ENCODE results near the gene LAMA4.

Gene LAMA4, protein sequence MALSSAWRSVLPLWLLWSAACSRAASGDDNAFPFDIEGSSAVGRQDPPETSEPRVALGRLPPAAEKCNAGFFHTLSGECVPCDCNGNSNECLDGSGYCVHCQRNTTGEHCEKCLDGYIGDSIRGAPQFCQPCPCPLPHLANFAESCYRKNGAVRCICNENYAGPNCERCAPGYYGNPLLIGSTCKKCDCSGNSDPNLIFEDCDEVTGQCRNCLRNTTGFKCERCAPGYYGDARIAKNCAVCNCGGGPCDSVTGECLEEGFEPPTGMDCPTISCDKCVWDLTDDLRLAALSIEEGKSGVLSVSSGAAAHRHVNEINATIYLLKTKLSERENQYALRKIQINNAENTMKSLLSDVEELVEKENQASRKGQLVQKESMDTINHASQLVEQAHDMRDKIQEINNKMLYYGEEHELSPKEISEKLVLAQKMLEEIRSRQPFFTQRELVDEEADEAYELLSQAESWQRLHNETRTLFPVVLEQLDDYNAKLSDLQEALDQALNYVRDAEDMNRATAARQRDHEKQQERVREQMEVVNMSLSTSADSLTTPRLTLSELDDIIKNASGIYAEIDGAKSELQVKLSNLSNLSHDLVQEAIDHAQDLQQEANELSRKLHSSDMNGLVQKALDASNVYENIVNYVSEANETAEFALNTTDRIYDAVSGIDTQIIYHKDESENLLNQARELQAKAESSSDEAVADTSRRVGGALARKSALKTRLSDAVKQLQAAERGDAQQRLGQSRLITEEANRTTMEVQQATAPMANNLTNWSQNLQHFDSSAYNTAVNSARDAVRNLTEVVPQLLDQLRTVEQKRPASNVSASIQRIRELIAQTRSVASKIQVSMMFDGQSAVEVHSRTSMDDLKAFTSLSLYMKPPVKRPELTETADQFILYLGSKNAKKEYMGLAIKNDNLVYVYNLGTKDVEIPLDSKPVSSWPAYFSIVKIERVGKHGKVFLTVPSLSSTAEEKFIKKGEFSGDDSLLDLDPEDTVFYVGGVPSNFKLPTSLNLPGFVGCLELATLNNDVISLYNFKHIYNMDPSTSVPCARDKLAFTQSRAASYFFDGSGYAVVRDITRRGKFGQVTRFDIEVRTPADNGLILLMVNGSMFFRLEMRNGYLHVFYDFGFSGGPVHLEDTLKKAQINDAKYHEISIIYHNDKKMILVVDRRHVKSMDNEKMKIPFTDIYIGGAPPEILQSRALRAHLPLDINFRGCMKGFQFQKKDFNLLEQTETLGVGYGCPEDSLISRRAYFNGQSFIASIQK (N-terminal part only)

DNA sequence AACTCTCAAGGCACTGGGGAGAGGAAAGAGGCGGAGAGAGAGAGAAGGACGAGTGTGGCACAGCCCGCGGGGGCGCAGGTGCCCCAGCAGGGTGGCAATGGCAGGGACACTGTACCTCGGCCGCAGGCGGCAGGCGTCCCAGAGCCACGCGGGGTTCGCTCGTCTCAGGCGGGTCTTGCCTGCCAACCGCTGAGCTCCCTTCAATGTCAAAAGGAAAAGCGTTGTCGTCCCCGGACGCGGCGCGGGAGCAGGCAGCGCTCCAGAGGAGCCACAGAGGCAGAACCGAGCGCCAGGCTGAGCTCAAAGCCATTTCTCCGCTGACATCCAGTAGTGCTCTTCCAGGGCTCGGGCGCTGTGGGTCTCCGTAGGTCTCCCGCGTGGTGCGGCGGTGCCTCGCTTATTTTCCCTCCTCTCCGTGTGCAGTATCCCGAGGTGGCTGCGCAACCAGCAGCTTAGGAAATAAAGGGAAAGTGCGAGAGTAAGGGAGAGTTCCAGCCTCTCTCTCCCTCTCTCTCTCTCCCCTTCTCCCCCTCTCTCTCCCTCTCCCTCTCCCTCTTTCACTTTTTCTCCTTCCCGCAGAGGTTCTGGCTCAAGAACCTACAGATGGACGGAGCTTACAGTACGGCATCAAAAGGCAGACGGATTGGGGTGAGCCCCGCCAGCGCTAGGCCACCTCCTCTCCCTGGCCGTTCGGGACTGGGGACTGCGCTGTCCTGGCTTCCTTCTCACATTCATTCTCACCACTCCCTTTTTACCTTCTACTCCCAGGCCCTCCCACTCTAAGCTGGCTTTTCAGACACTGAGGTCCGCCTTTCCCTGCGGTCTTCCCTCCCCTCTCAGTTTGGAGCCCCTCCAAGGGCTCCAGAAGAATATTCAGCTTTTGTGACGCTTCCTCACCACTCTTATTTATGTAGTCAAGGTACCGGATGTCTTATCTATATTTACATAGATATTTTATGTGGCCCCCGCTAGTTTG, at the start of gene LAMA4:
TSS of gene LAMA4 (minus strand) at position 727 of the 976 bp plus-strand sequence. CDS start at position 310, 417 bp downstream.
- DNase-seq = no peak

DNA sequence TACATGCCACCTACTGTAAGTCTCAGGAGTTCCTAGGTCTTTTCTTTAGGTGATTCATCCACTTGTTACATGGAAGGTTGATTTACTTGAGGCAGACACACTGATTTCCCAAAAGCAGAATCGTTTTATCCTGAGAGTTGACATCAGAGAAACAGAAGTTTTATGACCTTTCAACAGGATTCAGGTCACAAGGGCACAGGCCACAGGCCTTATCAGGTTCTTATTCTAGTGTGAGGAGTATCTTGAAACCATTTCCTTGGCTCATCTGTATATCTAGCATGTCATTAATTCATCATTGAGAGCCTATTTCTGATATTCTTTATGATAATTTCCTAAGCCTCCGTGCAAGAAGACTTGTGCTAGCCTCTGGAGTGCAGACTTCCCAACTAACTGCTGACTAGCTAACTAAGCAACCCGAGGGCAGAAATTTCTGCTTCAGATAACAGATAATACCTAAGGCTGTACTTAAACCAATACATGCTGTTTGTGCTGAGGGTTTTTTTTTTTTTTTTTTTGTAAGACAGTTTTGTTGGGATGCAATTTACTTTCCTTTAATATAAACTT, 47.9 kb upstream of the LAMA4 start:
- no peak for DNase-seq

DNA sequence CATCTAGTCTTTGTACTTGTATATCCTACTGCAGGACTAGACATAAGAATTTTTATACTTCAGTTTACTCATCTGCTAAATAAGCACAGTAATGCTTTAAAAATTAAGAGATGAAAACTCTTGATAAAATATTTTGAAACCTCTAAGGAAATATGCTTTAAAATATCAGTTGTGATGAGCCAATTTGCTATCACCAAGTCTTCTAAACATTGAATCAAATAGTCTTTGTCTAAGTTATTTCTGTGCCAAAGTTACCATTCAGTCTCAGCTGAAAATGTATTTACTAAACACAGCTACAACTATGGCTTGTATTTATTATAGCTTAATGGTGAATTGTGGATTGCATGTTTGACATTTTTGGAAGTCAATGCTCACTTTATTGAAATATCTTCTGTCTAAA, 46.5 kb upstream of the LAMA4 start:
- no peak for DNase-seq

DNA sequence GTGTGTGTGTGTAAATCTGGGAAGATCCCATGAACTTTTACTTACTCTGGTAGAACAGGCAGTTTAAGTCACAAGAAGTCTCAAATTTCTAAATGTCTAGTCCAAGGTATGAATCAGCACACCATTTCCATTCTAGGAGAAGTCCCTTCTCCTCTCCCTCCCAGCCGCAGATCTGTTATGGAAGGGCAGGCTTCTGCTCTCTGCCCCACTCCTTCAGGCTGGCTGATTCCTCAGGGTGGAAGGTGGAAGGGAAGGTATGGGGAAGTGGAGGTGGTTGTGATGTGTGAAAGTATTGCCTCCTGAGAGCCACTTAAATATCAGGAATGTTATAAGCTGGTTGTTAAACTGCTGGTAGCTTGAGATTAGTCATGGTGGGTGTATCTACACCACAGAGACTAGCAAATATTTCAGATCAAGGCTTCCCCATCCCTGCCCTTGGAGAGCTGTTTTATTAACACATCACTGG, 44.5 kb upstream of the LAMA4 start:
- no peak for DNase-seq

DNA sequence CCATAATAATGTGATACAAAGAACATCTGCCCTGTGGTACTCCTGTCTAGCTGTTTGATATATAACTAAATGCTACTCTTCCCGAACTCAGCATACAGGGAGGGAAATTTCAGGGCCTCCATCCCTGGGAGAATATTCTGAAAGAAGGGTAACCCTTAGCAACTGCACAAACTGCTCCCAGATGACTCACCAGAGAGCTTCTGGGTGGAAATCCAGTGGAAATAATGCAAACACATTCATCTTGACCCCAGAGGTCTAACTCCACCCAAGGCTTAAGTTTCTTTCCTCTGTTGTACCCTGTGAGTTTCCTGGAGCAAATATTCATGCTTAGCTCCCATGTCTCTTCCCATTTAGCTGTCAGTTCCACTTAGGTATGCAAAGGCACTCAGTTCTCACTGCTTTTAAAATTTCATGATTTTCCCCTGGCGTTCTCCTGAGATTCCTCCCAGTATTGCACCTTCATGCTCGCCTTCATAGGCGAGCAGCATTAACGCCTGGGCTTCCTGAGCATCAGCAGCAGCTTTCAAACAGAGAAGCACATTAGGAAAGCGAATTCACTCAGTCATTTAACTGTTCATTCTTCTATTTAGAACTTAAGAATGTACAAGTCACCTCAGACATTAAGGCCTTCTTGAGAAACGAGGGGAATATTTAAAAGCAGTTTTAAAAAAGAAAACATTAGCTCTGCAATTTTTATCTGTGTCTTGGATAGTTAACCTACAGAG, 43.8 kb upstream of the LAMA4 start:
- DNase-seq = no peak

DNA sequence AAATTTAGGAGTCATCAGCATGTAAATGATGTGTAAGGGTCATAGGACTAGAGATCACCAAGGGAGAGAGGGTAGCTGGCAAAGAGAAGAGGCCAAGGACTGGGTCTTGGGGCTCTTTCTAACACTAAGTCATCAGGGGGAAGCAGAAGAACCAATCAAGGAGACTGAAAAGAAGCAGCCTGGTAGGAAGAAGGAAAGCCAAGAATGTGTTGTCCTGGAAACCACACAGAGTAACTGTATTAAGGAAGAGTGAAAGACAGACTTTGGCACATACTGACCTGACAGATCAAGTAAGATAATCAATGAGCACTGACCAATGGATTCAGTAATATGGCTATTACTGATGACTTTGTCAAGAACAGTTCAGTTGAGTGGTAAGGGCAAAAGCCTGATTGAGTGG, 42.3 kb upstream of the LAMA4 start:
- DNase-seq = no peak

DNA sequence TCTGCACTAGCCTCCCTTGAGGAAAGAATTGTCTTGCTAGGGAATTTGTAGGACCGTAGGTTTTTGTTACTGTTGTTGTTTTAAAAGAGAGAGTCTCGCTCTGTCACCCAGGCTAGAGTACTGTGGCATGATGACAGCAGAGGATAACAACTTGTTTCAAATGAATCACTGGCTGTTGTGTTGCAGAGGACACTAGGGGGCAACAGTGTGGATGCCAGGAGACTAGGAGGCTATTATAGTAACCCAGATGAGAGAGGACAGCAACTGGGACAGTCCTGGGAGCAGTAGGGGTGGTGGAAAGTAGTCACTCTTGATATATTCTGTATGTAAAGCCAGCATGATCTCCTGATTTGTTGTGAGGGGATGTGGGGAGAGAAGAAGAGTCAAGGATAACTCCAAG, 41.8 kb upstream of the LAMA4 start:
- no peak for DNase-seq

DNA sequence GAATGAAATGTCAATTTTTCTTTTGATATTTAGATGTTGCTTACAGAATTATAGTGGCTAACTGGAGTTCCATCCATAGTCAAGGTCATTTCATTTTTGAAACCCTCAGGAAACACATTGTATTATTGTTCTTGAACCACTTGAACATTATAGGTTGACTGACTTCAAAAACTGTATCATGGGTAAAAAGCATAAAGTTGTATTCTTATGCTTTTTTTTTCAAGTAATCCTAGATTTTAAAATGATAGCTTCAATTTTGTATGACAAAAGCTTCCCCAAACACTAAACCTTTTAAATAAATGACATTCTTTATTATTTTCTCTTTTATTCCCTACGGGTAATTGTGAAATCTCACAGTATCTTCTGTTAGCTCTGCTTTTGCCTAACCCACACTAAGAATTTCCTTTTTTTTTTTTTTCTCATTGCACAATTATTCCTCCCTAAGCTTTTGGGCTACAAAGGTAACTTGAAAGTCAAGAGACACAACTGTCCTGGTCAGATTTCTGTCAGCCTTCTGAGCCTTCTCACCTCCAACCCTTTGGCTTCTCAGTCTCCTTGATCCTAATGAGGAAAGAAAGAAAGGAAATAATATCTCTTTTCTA, 36.9 kb upstream of the LAMA4 start:
- no peak for DNase-seq

DNA sequence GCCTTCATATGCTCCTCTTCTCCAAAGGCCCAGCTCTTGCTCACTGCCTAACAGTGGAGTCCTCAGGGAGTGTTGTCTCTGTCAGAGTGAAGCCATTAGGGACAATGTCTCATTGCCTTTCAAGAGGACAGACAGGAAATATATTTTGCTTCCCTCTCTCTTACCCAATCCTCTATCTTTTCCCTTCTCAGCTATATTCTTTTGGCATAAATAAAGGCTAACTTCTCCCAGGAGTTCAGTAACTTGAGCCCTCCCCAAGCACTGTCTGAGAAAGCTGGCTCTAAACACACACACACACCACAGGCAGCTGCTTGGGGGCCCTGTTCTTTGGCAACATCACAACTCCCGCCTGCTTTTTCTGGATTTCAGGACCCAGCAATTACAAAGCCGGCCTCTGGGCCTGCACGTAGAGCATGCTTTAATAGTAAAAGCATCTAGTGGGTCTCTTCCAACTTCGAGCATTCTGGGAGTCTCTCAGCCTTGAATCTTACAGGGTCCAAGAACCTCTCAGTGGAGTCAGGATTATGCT, 34.7 kb upstream of the LAMA4 start:
- no peak for DNase-seq

DNA sequence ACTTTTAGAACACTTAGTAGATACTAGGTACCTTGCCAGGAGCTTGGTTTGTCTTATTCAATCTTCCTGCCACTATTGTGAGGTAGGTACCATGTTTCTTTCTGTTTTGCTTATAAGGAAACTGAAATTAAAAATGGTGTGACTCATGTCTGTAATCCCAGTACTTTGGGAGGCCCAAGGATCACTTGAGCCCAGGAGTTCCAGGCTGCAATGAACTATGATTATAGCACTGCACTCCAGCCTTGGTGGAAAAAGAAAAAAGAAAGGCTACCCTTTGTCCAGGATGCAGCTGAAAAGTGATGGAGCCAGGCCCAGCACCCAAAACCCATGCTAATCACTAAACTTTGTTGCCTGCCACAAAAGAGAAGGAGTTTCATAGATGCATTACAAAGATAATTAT, 34.1 kb upstream of the LAMA4 start:
- DNase-seq = no peak

DNA sequence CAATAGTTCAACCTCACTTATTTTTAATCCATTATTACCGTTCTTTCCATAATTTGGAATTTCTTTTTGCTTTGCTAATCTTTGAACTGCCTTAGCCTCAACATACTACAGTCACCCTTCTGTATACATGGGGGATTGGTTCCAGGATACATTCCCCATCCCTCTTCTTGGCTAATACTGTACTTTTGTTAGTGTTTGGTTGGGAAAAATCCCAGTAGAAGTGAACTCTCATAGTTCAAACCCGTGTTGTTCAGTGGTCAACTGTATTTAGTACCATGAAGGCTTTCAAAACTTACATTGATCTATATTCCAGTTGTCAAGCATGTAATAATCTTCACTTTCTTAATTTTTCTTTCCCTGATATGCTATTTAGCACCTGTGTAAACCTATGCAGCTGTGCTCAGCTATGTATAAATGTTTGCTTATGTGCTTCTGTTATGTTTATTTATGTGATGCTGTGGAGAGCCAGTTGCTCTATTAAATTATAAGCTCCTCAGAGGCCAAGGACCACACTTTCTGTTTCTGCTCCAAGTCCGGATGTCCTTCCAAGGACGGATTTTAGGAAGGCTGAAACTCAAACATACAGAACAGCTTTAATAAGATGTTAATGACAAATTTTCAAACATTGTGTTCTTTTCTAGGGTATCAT, 33.3 kb upstream of the LAMA4 start:
- DNase-seq = no peak

DNA sequence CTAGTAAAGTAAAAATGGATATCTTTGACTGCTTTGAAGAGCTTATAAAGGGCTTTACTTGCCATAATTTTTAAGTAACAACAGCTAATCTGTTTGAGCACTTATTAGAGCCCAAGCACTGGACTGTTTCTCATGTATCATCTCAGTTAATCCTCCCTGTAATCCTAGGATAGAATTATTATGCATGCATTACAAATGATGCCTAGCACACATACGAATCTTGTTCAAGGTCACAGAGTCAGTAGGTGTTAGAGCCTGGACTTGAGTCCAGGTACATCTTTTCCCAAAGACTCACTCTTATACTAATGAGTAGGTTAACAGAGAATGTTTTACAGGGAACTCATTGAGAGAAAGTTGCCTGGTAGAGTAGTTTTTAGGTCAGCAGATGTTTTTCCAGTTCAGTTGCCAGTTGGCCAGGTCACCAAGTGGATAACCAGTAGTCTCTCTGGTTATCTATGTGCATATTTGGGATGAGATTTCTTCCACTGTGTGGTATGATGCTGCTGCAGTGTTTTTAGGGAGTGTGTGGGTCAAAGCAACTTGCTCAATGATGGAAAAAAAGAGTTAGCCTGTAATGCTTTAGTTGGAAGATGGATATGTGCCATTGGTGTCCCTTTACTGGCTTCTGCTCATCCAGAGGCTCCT, 32.3 kb upstream of the LAMA4 start:
- no peak for DNase-seq

DNA sequence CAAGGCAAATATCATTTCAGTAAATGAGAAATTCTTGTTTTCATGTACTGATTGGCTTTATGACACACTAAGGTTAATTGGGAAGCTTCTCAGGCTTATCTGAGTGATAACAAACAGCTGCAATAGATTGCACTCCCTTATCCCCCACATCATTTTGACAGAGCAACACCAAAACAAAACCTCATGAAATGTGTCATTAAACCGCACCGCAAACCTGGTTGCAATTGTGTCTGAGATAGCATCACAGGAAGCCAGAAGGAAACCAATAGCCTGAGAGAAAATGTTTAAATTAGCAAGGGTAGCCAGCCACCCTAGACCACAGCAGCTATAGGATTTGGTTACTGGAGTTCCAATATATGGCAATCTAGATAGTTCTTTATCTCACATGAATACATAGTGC, 31.6 kb upstream of the LAMA4 start:
- no peak for DNase-seq

DNA sequence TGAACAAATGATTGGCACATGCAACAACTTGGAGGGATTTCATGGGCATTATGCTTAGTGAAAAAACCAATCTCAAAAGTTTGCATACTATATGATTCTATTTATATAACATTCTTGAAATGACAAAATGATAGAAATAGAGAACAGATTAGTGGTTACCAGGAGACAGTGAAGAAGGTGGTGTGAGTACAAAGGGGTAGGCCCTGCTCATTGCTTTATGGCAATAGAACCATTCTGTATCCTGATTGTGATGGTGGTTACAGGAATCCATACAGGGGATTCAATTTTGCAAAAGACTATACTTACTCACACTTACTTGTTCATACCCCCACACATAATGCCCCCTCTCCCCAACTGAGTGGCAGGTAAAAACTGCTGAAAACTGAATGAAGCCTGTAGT, 30.2 kb upstream of the LAMA4 start:
- DNase-seq = no peak

DNA sequence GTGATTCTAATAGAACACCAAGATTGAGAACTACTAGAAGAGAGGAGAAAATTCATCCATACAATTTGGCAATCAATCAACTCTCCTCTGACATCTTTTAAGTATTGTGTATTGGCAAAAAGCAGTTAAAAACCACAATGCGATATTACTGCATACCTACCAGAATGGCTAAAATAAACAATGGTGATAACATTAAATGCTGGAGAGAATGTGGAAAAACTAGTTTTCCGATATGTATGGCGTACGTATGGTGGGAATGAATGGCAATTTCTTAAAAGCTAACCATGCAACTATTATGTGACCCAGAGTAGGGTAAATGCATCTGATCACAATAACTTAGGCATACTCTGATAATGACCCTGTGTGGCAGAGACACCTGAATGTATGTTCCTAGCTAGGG, 29.3 kb upstream of the LAMA4 start:
- DNase-seq = no peak

DNA sequence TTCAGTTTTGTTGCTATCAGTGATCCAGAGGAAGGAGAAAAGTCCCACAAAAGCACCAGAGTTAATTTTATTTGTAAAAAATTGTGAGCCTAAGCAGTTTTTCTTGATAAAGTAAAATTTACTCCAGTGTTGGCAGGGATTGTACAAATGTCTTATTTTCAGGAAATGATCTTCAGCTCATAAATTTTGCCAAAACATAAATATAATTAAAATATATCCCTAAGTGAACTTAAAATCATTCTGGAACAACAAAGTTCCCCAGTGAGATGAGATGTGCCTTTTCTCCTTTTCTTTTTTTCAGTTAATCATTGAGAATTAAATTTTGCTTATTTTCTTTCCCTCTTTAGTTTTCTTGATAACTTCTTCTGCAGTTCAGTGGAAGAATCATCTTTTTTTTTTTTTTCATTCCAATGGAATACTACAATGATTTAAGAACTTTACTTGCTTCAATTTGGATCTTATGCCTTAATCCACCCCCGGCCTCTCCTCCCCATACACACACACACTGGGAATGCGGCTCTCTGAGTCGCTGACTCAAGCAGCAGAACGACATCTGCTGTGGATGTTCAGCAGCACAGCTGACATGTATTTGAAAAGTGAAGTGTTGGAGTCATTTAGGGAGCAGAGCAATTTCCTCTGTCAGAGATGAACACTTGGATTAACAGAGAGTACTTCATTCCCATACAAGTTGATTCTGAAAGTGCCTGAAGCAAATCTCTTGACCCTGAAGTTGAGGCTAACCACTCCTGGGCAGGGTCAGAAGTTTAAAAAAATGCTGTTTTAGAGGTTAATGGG, 27.7 kb upstream of the LAMA4 start:
- no peak for DNase-seq

DNA sequence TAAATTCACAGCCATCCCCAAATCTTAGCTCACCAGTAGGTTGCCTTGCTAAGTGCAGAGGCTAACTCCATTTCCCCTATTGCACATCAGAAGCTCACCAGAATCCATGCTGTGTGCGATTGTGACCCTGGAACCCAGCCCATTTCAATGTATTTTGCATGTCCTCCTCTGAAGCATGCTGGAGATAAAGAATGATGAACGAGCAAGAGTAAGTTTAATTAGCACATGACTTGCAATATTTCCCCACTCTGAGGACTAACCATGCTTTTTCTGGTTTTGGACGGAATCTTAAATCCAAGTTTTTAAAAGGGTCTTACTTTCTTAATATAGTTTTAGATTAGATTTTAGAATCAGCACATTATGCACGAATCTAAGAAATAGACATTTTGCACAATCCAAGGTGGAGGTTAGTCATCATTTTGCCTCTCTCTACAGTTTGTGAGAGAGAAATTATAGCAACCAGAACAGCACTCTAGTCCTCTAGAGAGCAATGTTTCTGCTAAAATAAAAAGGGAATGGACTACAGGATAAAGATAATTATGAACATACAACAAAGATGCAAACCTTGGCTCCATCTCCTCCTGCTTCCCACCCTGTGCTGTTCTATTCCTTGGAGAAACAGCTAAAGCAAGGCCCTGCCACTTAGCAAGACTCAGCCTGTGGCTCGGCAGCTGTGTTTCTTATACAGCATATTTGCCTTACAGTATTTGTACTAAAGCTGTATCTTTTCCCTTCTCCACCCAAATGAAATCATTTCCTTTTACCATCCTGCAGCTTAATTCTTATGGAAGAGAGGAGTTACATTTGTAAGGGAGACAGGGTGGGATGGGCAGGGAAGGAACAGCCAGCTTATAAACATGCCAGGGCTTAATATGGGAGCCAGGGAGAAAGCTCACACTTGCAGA, 24.9 kb upstream of the LAMA4 start:
- DNase-seq = no peak

Data from NCI-H1417 treated with DMSO at 0.1 percent for 48 hours (cell line).